GM12878 (cell line): ENCODE data around the gene PDE6A.

Experiments
- CHD2 ChIP-seq: IDR thresholded peaks from 2 replicates; pipeline ENCODE4 v1.6.1; 2011; ENCODE audit warnings: low read depth, low read length, improper control_type of control experiment, borderline replicate concordance
- CTCF ChIP-seq, 3 experiments: IDR thresholded peaks in 2 of 3; conservative IDR thresholded peaks in 1 of 3; 2 replicates each; pipeline ENCODE4 v1.5.1; 2011; ENCODE audit warnings: low read depth in 3 of 3, low read length in 3 of 3, mild to moderate bottlenecking in 3 of 3, control low read depth in 2 of 3, moderate library complexity in 2 of 3, inconsistent platforms in 1 of 3, mixed read lengths in 1 of 3; ENCODE audit not compliant: control insufficient read depth in 2 of 3, insufficient read depth in 1 of 3; ENCODE audit errors: extremely low read depth in 1 of 3
- EGR1 ChIP-seq, 2 experiments: IDR thresholded peaks; 1 replicate in 1 of 2; 2 replicates in 1 of 2; pipeline ENCODE4 v1.6.1; 2011 to 2012; ENCODE audit warnings: low read depth in 2 of 2, low read length in 2 of 2, borderline replicate concordance in 1 of 2, mild to moderate bottlenecking in 1 of 2, moderate library complexity in 1 of 2
- FOS ChIP-seq: IDR thresholded peaks from 3 replicates; pipeline ENCODE4 v1.6.1; 2011; ENCODE audit warnings: borderline replicate concordance; ENCODE audit not compliant: insufficient read length; ENCODE audit errors: extremely low read depth
- HDAC6 ChIP-seq: fragments of 200-600 bp; sonication (generic); IDR thresholded peaks from one replicate; pipeline ENCODE4 v1.8.0; 2017; ENCODE audit warnings: antibody characterized with exemption; ENCODE audit not compliant: unreplicated experiment
- JUND ChIP-seq: IDR thresholded peaks from 2 replicates; pipeline ENCODE4 v1.6.1; 2012; ENCODE audit warnings: low read depth, mild to moderate bottlenecking, low read length, improper control_type of control experiment, moderate library complexity
- NFXL1 ChIP-seq: fragments of 450-650 bp; IDR thresholded peaks from 2 replicates; pipeline ENCODE4 v1.6.1; 2017; ENCODE audit warnings: antibody characterized with exemption, mild to moderate bottlenecking, borderline replicate concordance
- POLR2A ChIP-seq: IDR thresholded peaks from 2 replicates; pipeline ENCODE4 v1.6.1; 2011; ENCODE audit warnings: low read depth, mild to moderate bottlenecking, low read length
- RELA ChIP-seq: fragments of 450-650 bp; IDR thresholded peaks from 2 replicates; pipeline ENCODE4 v1.8.0; 2014; ENCODE audit warnings: borderline replicate concordance; ENCODE audit not compliant: partially characterized antibody
- REST ChIP-seq: IDR thresholded peaks from 2 replicates; pipeline ENCODE4 v1.6.1; 2012; ENCODE audit warnings: mild to moderate bottlenecking, low read depth, low read length
- SMAD1 ChIP-seq: fragments of 450-650 bp; IDR thresholded peaks from 2 replicates; pipeline ENCODE4 v1.6.1; 2018; ENCODE audit warnings: mild to moderate bottlenecking, low read depth; ENCODE audit not compliant: partially characterized antibody

GRCh38 chr5:149936044-149936699 is 8.4 kb downstream of the PDE6A start:
- TF ChIP-seq CTCF (IDR thresholded peaks at IDR 0.05 in 2 of 3, conservative IDR thresholded peaks at IDR 0.05 in 1 of 3; ENCODE audit: control insufficient read depth in 2 of 3, extremely low read depth in 1 of 3, insufficient read depth in 1 of 3, low read depth in 3 of 3, low read length in 3 of 3) (no peak), CHD2 (no peak), NFXL1 (no peak), POLR2A (no peak), REST (no peak), FOS (no peak), EGR1 (IDR thresholded peaks at IDR 0.05; ENCODE audit: borderline replicate concordance in 1 of 2, low read depth in 2 of 2, low read length in 2 of 2) (no peak), HDAC6 (no peak), JUND (no peak), RELA (no peak), SMAD1 (no peak)
